GM21447 (cell line): ENCODE data around the gene SH2D4B.
A peak's percentile ranks its signal among the peaks of the same experiment; 100 is the strongest.

Experiments used
- ATAC-seq: cut with Tn5 transposase; IDR thresholded peaks from one replicate; pipeline ENCODE4 v1.9.1; 2021; ENCODE audit not compliant: unreplicated experiment

SH2D4B gene

GRCh38 chr10:80537736-80538480 is at the start of gene SH2D4B:
Gene SH2D4B (plus strand): TSS chr10:80537902. CDS start chr10:80538332, 430 bp downstream.
- ATAC-seq = no peak

DNA sequence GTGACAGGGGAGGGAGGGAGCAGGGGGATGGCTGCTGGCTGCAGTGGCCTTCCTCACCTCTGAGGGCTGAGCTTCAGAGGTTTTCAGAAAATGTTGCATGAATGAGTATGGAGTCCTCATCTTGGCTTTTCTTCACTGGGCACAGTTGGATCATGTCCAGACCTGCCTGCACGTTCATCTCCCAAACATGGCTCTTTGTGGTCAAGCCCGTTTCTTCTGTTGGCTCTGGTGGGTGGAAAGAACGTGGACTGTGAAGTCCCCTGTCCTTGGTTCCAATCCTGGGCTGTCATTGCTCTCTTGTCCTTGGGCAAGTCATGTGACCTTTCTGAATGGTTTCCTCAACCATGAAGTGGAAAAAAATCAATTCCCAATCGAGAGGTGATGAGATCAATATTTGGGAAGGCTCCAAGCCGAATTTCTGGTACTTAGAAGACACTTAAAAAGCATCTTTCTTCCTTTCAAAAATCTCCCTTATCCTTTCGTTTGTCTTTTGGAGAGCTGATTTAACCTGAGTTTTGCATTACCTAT is 49.1 kb upstream of the SH2D4B start:
- ATAC-seq = no peak

GRCh38 chr10:80489371-80490112 is 48.2 kb upstream of the SH2D4B start:
- ATAC-seq = no peak

GRCh38 chr10:80491251-80492102 is 46.2 kb upstream of the SH2D4B start:
- ATAC-seq = no peak

DNA sequence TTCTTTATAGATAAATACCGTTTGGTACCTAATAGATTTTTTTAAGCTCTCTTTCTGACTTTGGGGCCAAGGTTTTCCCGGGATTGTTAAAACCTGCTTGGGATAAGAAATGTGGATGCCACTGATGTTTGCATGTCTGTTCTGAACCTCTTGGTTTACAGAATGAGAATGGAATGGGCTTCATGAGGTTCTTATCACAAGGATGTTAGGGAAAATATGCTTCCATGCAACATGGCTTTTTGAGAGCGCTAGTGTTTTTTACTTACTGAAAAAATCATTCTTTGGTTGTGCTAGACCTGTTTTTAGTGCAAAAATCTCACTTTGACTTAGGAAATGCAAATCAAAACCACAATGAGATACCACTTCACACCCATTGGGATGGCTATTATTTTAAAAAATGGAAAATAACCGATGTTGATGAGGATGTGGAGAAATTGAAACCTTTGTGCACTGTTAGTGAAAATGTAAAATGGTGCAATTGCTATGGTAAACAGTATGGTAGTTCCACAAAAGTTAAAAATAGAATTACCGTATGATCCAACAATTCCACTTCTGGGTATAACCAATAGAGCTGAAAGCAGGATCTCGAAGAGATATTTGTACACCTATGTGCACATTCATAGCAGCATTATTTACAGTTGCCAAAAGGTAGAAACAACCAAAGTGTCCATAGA is 44.7 kb upstream of the SH2D4B start:
- ATAC-seq = peak; percentile 43

DNA sequence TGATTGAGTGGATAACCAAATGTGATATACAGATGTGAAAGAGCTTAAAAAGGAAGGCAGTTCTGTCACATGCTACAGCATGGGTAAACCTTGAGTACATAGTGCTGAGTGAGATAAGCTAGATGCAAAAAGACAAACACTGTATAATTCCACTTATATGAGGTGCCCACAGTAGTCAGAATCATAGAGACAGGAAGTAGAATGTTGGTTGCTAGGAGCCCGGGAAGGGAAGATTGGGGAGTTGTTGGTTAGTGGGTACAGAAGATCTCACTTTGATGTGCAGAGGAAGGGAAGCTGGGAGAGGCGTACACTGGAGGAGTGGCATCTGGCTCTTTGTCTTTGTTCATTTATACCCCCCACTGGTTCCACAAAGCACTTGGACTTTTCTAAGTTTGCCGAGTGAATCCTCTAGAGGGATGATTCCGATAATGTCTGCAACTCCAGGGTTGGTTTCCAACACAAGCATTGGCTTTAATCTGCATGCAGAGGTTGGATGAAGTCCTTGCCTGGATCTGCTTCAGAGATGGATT is 44.1 kb upstream of the SH2D4B start:
- peak; percentile 58 for ATAC-seq

- no peak for ATAC-seq
Measured at GRCh38 chr10:80496555-80497172, 41.0 kb upstream of the SH2D4B start.

GRCh38 chr10:80497187-80498077 is 40.3 kb upstream of the SH2D4B start:
- no peak for ATAC-seq

GRCh38 chr10:80498078-80498832 is 39.4 kb upstream of the SH2D4B start:
- ATAC-seq = no peak

- ATAC-seq = peak; percentile 32
Measured at GRCh38 chr10:80498833-80499741, 38.6 kb upstream of the SH2D4B start.

DNA sequence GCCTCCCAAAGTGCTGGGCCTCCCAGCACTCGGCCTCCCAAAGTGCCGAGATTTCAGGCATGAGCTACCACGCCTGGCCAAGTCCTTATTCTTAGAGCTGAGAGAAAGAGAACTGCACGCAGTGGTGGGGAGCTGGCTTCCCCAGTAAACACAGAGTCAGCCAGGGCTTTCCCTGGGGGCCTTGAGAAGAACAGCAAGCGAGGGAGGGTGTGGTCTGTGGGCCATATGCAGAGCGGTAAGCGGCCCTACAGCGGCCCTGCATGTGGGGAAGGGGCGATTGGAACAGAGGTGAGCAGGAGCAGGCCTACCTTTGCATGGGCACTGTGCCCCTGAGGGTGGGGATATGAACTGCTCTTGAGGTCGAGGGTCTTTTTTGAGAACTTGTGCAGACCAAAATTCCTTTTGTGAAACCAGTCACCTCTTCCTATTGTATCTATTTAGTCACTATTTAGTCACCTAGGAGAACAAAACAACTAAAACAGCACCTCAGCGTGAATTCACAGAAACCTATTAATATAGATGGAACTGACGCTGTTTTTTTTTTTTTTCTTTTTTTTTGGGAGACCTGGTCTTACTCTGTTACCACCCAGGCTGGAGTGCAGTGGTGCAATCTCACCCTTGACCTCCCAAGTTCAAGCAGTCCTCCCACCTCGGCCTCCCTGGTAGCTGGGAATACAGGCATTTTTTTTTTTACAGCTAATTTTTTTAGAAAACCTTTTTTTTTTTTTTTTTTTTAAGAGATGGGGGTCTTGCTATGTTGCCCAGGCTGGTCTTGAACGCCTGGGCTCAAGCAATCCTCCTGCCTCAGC is 36.9 kb upstream of the SH2D4B start:
- ATAC-seq = peak; percentile 59

DNA sequence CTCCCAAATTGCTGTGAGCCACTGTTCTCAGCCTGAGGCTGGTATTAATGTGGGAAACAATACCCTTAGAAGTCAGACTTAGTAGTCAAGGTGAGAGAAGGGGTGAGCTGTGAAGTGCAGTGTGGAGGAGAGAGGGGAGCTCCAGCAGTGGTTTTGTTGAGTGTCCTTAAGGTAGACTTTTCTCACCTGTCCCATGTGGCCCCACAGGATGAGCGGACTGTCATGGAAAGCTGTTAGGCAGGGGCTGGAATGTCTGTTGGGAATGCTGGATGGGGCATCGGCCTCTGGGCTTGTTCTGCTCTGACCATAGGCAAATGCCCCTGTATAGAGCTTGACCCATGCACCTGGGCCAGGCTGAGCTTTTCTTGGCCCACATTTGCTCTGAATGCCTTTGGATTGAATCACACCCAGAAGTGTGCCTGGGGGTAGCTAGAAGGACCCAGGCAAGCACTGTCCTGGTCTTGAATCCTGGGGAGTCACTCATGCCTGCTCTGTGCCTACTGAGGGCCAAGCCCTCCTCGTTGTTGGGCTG is 36.3 kb upstream of the SH2D4B start:
- ATAC-seq = no peak

- ATAC-seq = no peak
Measured at GRCh38 chr10:80501913-80502521, 35.7 kb upstream of the SH2D4B start.

DNA sequence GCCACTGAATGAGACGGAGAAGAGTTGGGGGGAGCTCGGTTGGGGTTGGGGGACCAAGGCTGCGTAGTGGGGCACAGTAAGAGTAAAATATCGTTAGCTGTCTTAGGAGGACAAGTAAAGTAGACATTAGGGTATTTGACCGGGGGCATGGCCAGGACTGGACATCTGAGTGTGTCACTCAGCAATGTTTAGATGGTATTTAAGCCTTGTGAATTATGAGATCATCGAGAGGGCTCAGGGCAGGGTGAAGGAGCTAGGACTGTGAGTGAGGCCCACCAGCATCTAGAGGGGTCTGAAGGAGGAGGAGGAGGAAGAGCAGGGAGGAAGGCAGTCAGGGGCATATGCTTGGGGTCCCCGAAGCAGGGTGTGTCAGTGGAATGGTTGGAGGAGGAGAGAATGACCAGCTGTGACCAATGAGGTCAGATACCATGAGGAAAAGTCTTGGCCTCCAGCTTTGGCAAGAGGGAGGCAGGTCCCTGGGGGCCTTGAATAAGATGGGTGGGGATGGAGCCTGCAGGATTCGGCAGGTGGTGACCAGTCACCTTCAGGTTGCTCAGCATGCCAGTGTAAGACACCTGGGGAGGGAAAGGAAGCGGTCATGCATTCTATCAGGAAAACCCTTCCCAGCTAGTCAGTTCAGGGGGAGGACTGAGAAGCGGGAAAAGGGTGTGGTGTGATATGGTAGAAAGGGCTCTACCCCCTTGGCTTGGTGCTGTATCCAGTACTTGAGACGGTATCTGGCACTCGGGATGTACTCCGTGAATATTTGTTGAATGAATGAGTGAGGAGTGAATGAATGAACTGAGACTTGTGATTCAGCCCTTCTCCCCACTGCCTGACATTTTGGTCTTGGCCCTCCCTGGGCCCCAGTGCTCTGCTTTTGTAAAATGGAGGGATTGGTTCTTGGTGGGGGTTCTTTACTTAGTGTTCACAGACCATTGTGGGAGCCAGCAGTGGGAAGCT is 34.8 kb upstream of the SH2D4B start:
- ATAC-seq = no peak
